ENCODE results near the gene BCAN. TPM values are rescaled to one million over a fixed set of nuclear protein-coding genes. Genes with fewer than 3 reads are reported as not detected.

The BCAN gene
- total and polyA plus RNA-seq, 12 donors, result 0.11 to 36.3 (median 5.6) TPM; not detected in 2

- H3K9me3 ChIP-seq (replicated peaks in 1 of 3), result no peaks in the 10 kb centered on the region
- intact Hi-C loops (cut with DNase I), result no loop called here
- H3K4me3 ChIP-seq, result no peak overlapping the region
- TF ChIP-seq POLR2A (IDR thresholded peaks at IDR 0.05), result no peak
- TF ChIP-seq CTCF (IDR thresholded peaks at IDR 0.05), result no peak
- H3K27me3 ChIP-seq, result no peaks in the 10 kb centered on the region
- H3K27ac ChIP-seq, result peak overlapping the region in 2 of 5 donors; percentile 60 to 93
- WGBS, 4 donors, result 86 to 93% (median 89%) methylated on average over 5 of the region's 5 CpGs
- H3K4me1 ChIP-seq (replicated peaks in 1 of 2), result peaks cover 28 to 69% of the 10 kb centered on the region in 2 donors
- no peaks in the 10 kb centered on the region for H3K36me3 ChIP-seq (replicated peaks in 1 of 2)
- no peak for DNase-seq
Observed at GRCh38 chr1:156662800-156663055, 20.8 kb downstream of the BCAN start.

- 39 to 56% (median 49%) methylated on average over 4 to 5 of the region's 5 CpGs for whole genome bisulfite sequencing, 4 donors
- Histone ChIP-seq H3K4me1 (replicated peaks in 1 of 2) (peaks cover 27 to 72% of the 10 kb centered on the region in 2 donors), H3K27me3 (no peaks in the 10 kb centered on the region), H3K4me3 (no peak overlapping the region), H3K9me3 (replicated peaks in 1 of 3) (no peaks in the 10 kb centered on the region), H3K27ac (peak overlapping the region in 2 of 5 donors; percentile 60 to 93), H3K36me3 (replicated peaks in 1 of 2) (no peaks in the 10 kb centered on the region)
- no peak for TF ChIP-seq CTCF (IDR thresholded peaks at IDR 0.05)
- intact Hi-C loops (cut with DNase I), result no loop called here
- peak in 2 of 7 donors; percentile 37 to 46 for DNase-seq
Observed at GRCh38 chr1:156663178-156663577, 21.3 kb downstream of the BCAN start.

GRCh38 chr1:156664046-156664766 lies 22.3 kb downstream of the BCAN start:
- Histone ChIP-seq H3K4me3 (no peak overlapping the region), H3K27me3 (no peaks in the 10 kb centered on the region), H3K9me3 (replicated peaks in 1 of 3) (no peaks in the 10 kb centered on the region), H3K36me3 (replicated peaks in 1 of 2) (no peaks in the 10 kb centered on the region), H3K27ac (peak overlapping the region in 2 of 5 donors; percentile 70 to 93), H3K4me1 (replicated peaks in 1 of 2) (peaks cover 27 to 71% of the 10 kb centered on the region in 2 donors)
- intact Hi-C loops (cut with DNase I), result no loop called here
- DNase-seq, result no peak
- 60 to 79% (median 63%) methylated on average over 5 of the region's 5 CpGs for WGBS, 4 donors
- TF ChIP-seq POLR2A (IDR thresholded peaks at IDR 0.05) (no peak), CTCF (IDR thresholded peaks at IDR 0.05) (no peak)

GRCh38 chr1:156664767-156665411 lies 23.0 kb downstream of the BCAN start:
- peak in 6 of 7 donors; percentile 36 to 79 (median 58) for DNase-seq
- H3K27ac ChIP-seq, result peak overlapping the region in 3 of 5 donors; percentile 13 to 93 (median 70)
- 26 to 37% (median 32%) methylated on average over 5 to 16 of the region's 16 CpGs for WGBS, 4 donors
- intact Hi-C loops (cut with DNase I), result no loop called here
- no peaks in the 10 kb centered on the region for H3K36me3 ChIP-seq (replicated peaks in 1 of 2)
- no peaks in the 10 kb centered on the region for H3K9me3 ChIP-seq (replicated peaks in 1 of 3)
- no peak overlapping the region for H3K4me3 ChIP-seq
- H3K4me1 ChIP-seq (replicated peaks in 1 of 2), result peaks cover 22 to 65% of the 10 kb centered on the region in 2 donors
- TF ChIP-seq POLR2A (IDR thresholded peaks at IDR 0.05), result no peak
- no peak for TF ChIP-seq CTCF (IDR thresholded peaks at IDR 0.05)
- H3K27me3 ChIP-seq, result no peaks in the 10 kb centered on the region

Data from adrenal gland (tissue), 12 donors.